RKO (cell line): Measurements from ENCODE around the gene EWSR1.
"Not testable (repeated sequence)": the region's sequence is repeated elsewhere in the genome, so short reads cannot be mapped to it uniquely, and the experiment has no call there.

Experiments
- DNase-seq: peaks from one replicate; pipeline ENCODE4 v3.0.0-alpha.2; 2016; ENCODE audit warnings: low spot score

Gene EWSR1

DNA sequence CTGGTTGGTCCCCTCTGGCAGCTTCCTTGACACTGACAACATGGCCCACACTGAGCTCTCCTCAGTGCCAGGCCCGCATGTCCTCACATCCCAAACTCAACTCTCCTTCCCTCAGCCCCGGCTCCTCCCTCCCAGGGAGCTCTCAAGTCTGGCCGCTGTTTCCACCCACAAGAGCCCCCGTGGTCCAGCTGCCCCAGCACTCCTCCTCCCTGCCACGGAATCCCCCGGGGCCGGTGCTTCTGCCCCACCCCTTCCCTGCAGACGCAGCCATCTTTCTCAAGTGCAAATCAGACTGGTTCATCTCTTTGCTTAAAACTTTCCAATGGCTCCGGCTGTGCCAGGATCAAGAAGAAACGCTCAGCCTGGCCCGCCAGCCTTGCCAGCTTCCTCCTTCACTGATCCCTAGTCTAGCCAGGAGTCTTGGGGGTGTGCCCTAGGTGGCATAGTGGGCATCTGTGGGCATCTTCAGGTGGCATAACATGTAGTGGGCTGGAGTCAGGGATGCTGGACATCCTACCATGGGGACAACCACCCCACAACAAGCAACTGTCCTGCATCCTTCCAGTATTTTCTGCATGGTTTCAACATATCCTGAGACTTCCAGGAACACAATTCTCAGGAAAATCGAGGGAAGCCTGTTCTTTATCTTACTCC is 69.7 kb downstream of the EWSR1 start:
- DNase-seq, result no peak

DNA sequence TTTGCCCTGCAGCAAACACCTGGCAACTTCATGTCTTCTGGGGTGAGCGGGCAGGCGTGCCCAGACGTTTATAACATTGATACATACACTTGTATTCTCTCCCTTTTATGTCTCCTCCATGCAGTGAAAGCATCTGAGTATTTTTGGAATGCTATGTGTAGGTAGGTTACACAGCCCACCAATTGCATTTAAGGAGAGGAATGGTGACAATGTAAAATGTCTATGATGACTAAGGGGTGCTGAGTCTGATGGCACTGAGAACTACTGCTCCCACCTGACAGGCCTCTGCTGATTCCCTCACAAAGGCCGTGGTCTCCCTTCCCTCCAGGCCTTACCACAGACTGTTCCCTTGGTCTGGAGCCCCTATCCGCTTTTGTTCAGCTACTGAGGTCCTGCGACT is 70.3 kb downstream of the EWSR1 start:
- no peak for DNase-seq

DNA sequence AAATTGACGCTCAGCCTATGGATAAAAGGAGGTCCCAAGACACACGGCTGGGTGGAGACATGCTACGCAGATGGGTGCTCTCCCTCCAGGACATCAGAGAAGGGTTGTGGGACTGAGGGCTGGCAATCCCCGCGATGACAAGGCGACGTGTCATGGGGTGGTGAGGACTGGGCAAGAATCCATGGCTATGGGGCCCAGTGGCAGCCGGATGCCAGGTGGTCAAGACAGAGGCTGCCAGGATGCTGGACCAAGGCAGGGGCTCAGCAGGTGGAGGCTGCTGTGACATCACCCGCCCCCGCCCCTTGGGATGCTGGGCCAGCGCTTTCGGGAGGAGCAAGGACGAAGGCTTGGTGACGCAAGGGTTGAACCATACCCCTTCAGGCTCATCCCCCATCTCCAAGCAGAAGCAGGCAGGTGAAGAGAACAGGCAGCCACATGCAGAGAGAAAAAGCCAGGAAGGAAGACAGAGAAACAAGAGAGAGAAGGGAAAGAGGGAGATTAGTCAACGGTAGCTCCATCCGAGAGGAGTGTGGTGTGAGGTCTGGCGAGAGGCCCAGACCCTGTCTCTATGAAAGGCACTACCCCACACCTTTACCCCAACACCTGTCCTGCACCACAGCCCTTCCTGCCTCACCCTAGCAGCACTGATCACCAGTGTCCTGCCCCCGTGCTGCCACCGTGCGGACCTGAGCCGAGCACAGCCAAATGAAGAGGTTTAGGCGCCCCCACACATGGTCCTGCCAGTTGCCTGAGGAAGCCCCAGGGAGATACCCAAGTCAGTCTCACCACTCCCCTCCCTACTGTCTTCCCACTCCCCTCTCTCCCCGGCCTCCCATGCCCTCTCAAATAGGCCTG is 71.5 kb downstream of the EWSR1 start:
- no peak for DNase-seq

DNA sequence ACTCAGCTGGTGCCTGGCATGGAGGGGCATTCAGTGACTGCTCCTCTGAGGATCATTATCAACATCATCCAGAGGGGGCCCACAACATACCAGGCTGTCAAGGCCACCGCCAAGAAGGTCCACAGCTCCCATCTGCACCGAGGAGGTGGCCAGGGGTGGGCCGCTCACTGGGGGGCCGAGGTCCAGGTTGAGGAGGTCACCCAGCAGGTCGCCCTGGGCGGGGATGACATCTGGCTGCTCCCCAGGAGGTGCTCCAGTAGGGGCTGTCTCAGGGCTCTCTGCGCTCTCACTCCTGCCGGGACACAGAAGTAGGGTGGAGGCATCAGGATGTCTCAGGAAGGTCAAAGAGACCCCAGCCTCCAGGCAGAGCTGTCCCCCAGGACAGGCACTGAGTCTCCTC is 72.5 kb downstream of the EWSR1 start:
- DNase-seq, result no peak

DNA sequence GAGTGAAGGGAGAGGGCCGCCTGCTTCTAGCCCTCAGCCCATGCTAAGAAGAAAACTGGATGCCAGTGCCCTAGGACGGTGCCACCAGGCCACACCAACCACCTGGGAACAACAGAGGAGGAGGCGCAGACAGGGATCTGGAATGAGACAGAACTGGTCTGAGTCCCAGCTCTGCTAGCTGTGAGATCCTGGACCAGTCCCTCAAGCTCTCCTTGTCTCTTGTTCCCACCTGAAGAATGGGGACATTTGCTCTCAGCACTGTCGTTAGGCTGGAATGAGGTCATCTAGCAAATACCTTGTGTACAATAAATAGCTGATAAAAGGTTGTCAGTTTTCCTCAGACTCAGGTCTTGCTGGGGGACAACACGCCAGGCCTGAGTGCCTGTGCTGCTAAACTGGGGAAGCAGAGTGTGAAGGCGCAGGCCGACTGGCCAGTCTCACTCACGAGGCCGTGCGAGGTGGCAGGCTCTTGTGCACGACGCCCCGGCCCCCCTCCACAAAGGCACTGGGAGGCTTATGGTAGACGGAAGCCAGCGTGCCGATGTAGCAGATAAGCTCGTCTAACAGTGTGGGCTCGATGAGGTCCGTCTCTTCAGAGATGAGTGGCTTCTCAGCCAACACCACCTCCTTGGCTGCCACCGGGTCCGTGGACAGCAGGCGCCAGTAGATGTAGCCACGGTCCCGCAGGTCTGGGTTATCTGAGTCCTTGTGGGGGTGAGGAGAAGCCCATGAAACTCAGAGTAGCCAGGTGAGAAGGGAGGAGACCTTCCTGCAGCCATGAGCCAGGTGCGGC is 73.2 kb downstream of the EWSR1 start:
- no peak for DNase-seq

DNA sequence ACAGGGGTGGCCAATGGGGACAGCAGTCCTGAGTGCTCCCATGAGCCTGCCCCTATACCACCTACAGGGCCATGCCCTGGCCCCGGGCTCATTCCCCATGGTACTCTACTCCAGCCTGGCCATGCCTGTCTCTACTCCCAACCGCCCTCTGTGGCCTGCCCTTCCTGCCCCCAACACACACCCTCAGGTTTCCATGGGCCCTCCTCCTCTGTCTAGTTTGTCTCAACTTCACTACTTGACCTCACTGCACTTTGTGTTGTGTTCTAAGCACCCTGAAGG is 73.7 kb downstream of the EWSR1 start:
- DNase-seq, result no peak

DNA sequence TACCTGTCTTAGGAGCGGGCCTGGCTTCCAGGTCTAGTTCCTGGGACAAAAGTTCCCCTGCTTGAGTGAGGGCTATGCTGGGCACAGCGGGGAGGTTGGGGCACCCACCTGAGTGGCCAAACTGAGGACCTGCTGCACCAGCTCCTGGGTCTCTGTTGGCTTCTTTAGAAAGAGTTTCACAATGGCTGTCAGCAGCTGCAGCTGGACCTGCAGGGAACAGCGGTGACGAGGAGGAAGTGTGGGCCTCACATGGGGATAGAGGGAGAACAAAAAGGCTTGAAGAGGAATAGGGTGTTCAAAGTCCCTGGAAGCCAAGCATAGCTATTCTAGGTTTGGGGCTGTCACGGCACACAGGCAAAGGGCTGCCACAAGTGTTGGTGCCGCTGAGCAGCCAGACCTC is 74.1 kb downstream of the EWSR1 start:
- DNase-seq, result no peak

DNA sequence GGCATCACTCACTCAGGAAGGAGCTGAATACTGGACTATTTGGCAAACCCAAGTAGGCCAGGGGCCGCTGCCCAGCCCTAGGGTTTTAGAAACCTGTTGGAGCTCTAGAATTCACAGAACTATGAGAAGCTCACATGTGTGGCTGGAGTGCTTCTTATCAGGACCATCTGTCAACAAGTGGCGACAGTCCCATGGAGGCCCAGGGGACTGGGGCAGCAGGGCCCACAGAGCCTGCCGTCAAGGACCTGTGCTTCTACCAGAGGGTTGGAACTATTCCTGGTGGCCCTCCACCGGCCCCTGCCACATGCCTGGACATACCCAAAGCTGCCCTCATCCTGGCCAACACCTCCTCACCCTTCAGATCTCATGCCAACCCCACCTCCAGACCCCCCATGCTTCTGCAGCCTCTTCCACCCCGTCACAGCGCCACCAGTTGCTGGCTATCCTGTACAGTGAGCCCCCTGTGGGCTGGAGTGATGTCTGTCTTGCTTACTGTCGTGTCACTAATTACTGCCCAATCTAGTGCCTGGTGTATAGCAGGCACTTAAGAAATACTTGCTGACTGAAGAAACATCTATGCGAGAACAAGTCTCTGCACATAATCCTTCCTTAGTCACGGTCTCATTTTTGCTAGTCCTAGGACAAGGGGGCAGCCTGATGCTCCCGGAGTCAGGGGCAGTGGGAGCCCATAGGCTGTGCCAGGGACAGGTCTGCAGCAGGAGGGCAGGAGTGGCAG is 74.7 kb downstream of the EWSR1 start:
- DNase-seq, result no peak

DNA sequence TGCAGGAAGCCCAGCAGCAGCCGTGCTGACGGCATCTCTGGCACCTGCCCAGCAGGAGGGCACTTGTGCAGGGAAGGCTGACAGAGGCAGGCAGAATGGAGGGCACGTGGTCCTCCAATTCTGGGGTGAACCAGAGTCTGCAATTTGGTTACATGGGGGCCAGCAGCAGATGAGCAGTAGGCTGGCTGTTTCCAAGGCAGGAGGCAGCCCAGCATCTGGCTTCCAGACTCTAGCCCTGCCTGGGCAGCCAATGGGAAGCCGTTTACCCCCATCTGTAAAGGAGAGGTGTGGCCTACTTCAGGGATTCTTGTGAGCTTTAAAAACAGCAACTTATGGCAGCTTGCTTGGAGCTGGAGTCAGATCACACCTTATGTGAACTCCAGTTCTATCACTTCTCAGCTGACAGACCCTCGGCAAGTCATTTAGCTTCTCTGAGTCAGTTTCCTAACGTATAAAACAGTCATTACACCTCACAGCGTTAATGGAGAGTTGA is 75.3 kb downstream of the EWSR1 start:
- no peak for DNase-seq

DNA sequence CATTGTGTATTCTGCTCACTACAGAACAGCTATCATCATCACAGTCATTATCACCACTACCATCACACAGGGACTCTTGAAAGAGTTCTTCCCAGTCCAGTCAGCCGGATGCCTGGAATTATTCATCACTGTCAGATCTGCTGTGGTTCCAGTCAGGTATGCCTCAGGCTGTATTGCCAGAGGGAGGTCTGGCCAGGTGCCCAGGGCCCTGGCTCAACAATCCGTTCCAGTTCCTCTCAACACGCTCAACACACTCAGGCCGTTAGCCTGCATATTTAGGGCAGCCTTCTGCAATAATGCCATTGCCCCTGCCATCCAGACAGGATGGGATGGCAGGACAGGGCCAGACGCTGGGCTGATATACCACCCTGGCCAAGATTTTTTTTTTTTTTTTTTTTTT is 76.1 kb downstream of the EWSR1 start:
- no peak for DNase-seq

DNA sequence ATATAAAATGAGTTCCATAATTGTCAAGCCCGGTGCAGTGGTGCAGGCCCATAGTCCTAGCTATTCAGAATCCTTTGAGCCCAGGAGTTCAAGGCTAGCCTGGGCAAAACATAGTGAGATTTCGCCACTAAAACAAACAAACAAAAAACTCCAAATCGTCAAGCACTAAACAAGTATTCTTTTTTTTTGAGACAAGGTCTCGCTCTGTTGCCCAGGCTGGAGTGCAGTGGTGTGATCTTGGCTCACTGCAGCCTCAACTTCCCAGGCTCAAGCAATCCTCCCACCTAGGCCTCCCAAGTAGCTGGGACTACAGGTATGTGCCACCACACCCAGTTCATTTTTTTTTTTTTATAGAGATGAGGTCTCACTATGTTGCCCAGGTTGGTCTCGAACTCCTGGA is 76.8 kb downstream of the EWSR1 start:
- DNase-seq, result not testable (repeated sequence)

DNA sequence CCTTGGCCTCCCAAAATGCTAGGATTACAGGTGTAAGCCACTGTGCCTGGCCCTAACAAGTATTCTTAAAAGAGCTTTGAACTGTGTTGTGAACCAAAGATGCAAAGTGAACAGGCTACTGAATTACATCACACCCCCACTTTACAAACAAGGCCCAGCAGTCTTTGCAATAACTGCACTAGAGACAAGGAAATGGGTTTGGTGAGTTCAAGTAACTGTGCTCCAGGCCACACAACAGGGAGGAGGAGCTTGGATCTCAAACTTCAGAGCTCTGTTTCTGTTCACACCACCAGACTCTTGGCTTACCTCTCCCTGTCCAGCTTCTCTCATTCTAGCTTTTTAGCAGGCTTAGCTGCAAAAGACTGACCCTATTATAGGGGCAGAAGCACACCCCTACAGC is 77.9 kb downstream of the EWSR1 start:
- DNase-seq, result no peak

DNA sequence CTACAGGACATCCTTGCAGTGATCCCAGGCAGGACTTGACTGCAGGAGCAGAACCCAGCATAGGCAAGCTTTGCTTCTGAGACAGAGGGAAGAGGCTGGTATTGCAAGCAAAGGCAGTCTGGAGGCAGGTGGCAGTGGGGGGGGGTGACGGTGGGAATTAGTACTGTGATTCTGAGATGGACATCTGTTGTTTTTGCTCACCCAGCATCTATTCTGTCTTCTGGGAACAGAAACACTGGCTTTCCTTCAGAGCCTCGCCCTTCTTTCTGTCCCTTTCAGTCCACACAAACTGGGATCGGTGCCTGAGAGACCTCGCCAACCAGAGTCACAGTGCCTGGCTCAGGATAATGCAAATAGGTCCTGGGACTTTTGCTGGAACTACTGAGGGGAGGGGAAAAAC is 78.6 kb downstream of the EWSR1 start:
- DNase-seq, result no peak

DNA sequence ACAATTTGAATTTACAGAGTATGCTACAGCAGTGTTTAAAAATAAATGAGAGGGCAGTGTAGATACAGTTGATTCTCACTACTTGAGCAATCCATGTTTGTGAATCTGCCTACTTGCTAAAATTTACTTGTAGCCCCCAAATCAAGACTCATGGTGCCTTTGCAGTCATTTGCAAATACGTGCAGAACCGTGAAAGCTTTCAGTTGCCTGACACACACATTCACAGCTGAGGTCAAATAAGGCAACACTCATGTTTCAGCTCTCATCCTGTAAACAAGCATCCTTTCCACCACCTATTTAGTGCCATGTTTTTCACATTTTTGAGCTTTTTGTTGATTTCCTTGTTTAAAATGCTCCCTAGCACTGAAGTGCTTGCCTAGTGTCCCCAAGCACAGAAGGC is 80.0 kb downstream of the EWSR1 start:
- DNase-seq, result no peak

DNA sequence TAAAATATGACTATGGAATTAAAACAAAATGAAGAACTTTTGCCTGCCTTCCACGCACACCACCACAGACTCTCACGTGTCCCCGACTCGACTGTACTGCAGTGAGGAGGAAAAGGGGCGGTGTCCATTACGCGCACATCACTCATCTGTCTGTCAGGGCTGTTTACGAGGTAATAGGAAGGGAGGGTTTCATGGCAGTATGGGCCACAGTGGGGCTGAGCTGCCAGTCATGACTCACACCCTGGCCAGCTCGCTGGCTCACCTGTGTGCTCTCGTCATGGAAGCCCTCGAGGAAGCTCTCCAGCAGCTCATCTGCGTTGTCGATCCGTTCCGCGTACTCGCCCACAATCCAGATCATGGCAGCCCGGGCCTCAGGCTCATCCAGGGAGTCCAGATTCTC is 80.9 kb downstream of the EWSR1 start:
- DNase-seq, result no peak
